Endothelial cell of umbilical vein (primary cell): ENCODE results near the gene RNFT2. TPM values are rescaled to one million over a fixed set of nuclear protein-coding genes. Genes with fewer than 3 reads are reported as not detected.

Experiments
- BruUV-seq: library from RNA; stranded (reverse); fragments of 400-500 nt; replicated peaks from 2 replicates; lab custom pipeline; 2021; lab: Mats Ljungman, UMichigan
- CTCF ChIA-PET: fragments of 300-600, 350-600 bp; sonication (Branson Sonifier 250); formaldehyde crosslinking; loops from one replicate; lab custom pipeline; 2021; ENCODE audit warnings: antibody characterized with exemption, inconsistent platforms; lab: Charles Lee
- POLR2A ChIA-PET: fragments of 300-600, 350-600 bp; sonication (Branson Sonifier 250); formaldehyde crosslinking; loops from one replicate; lab custom pipeline; 2021; ENCODE audit warnings: antibody characterized with exemption, inconsistent platforms; lab: Charles Lee
- DNase-seq: peaks from one replicate; pipeline ENCODE4 v3.0.0-alpha.2; 2011; ENCODE audit warnings: low read depth, low spot score
- FAIRE-seq: peaks from 2 replicates; lab custom pipeline; 2011; peaks lifted over from hg19 to GRCh38; lab: Jason Lieb, UNC
- H2AFZ ChIP-seq: 2 replicates; pipeline ENCODE4 v1.6.0; 2012; ENCODE audit warnings: low read depth, low read length, control low read depth, inconsistent platforms
- H3K27ac ChIP-seq: 2 replicates; pipeline ENCODE4 v1.5.1; 2011; ENCODE audit warnings: low read depth, mild to moderate bottlenecking, control low read depth, low read length, moderate library complexity; ENCODE audit not compliant: insufficient read depth
- H3K27me3 ChIP-seq, 2 experiments: 2 replicates each; pipeline versions ENCODE4 v1.6.0 to v1.6.1; 2011; ENCODE audit warnings: low read length in 2 of 2, mixed read lengths in 1 of 2; ENCODE audit not compliant: control insufficient read depth in 2 of 2, insufficient read depth in 2 of 2
- H3K36me3 ChIP-seq, 2 experiments: 2 replicates in 1 of 2; 3 replicates in 1 of 2; pipeline ENCODE4 v1.5.1; 2011; ENCODE audit warnings: low read length in 2 of 2, mild to moderate bottlenecking in 1 of 2, moderate library complexity in 1 of 2; ENCODE audit not compliant: control insufficient read depth in 2 of 2, insufficient read depth in 2 of 2; ENCODE audit errors: extremely low read depth in 1 of 2
- H3K4me1 ChIP-seq: 3 replicates; pipeline ENCODE4 v1.5.1; 2011; ENCODE audit warnings: mild to moderate bottlenecking, low read length; ENCODE audit not compliant: control insufficient read depth, insufficient read depth; ENCODE audit errors: extremely low read depth
- H3K4me2 ChIP-seq: 2 replicates; pipeline ENCODE4 v1.6.1; 2011; ENCODE audit warnings: low read length, control low read depth, mixed read lengths; ENCODE audit not compliant: insufficient read depth
- H3K4me3 ChIP-seq, 3 experiments: fragments of 200-600 bp in 1 of 3; sonication (generic), shearing (Covaris generic) in 1 of 3; replicated peaks in 1 of 3; 2 replicates each; pipeline ENCODE4 v1.5.1; 2011 to 2016; ENCODE audit warnings: control low read depth in 3 of 3, low read length in 3 of 3, mild to moderate bottlenecking in 2 of 3, inconsistent platforms in 1 of 3, low read depth in 1 of 3, moderate library complexity in 1 of 3; ENCODE audit not compliant: insufficient read depth in 1 of 3
- H3K79me2 ChIP-seq: 2 replicates; pipeline ENCODE4 v1.6.0; 2012; ENCODE audit warnings: low read length, inconsistent platforms; ENCODE audit not compliant: control insufficient read depth, insufficient read depth
- H3K9ac ChIP-seq: replicated peaks from 2 replicates; pipeline ENCODE3; 2011; ENCODE audit warnings: low read length, control low read depth; ENCODE audit not compliant: insufficient read depth; ENCODE audit errors: extremely low read depth
- H3K9me1 ChIP-seq: replicated peaks from 3 replicates; pipeline ENCODE4 v1.6.0; 2011; ENCODE audit warnings: mild to moderate bottlenecking, low read length; ENCODE audit not compliant: control insufficient read depth, insufficient read depth; ENCODE audit errors: extremely low read depth
- H3K9me3 ChIP-seq: replicated peaks from 2 replicates; pipeline ENCODE4 v1.5.1; 2012; ENCODE audit warnings: low read length, inconsistent platforms; ENCODE audit not compliant: control insufficient read depth, insufficient read depth
- H4K20me1 ChIP-seq: replicated peaks from 2 replicates; pipeline ENCODE3; 2011; ENCODE audit warnings: mild to moderate bottlenecking, low read length; ENCODE audit not compliant: control insufficient read depth, insufficient read depth; ENCODE audit errors: extremely low read depth
- EZH2 ChIP-seq: IDR thresholded peaks from 2 replicates; pipeline ENCODE4 v1.6.1; 2012; ENCODE audit warnings: borderline replicate concordance, low read depth, mild to moderate bottlenecking, moderate library complexity, low read length, inconsistent platforms; ENCODE audit not compliant: severe bottlenecking
- FOS ChIP-seq: IDR thresholded peaks from 2 replicates; pipeline ENCODE4 v1.6.1; 2011; ENCODE audit warnings: mild to moderate bottlenecking, low read length, moderate library complexity, borderline replicate concordance; ENCODE audit not compliant: insufficient read depth
- GATA2 ChIP-seq: IDR thresholded peaks from 2 replicates; pipeline ENCODE4 v1.7.0; 2011; ENCODE audit warnings: low read depth, mild to moderate bottlenecking, moderate library complexity, mixed read lengths, low read length; ENCODE audit not compliant: insufficient read length, insufficient read depth
- JUN ChIP-seq: IDR thresholded peaks from 2 replicates; pipeline ENCODE4 v1.6.1; 2011; ENCODE audit warnings: borderline replicate concordance, low read depth; ENCODE audit not compliant: insufficient read length, insufficient read depth
- MYC ChIP-seq: IDR thresholded peaks from one replicate; pipeline ENCODE4 v1.6.1; 2011; ENCODE audit warnings: mild to moderate bottlenecking, low read depth, low read length
- POLR2A ChIP-seq: IDR thresholded peaks from 2 replicates; pipeline ENCODE4 v1.6.1; 2012; ENCODE audit warnings: low read depth, mild to moderate bottlenecking, control low read depth, low read length
- POLR2AphosphoS5 ChIP-seq: IDR thresholded peaks from 2 replicates; pipeline ENCODE4 v1.6.1; 2012; ENCODE audit warnings: low read depth, mild to moderate bottlenecking, control low read depth, low read length, moderate library complexity; ENCODE audit not compliant: insufficient read depth
- dilution Hi-C: fragments of 300-500 bp; cut with MboI; formaldehyde crosslinking; loops from one replicate; pipeline ENCODE4 v1.15.0; 2019; ENCODE audit warnings: low sequenced_read_pairs; ENCODE audit not compliant: extremely low pct_ligation_motif_present
- intact Hi-C: fragments of 100-400 bp; cut with micrococcal nuclease; formaldehyde crosslinking; loops from one replicate; pipeline ENCODE4 v1.10.0; 2022
- polyA plus RNA-seq, 4 experiments: library from polyadenylated mRNA; depleted of rRNA in 3 of 4; stranded (reverse) in 3 of 4; unstranded in 1 of 4; fragments of >200 nt; gene quantifications; 2 replicates each; pipeline versions ENCODE4 v1.2.1 to v1.2.3, GENCODE V29; 2011 to 2012; ENCODE audit warnings: missing spikeins in 1 of 4
- total RNA-seq: library from RNA; stranded (reverse); gene quantifications from 2 replicates; pipeline ENCODE4 v1.2.3, GENCODE V29; 2021
- TF ChIP-seq, protein P1 (sequence below), 2 donors: IDR thresholded peaks; 1 replicate in 1 of 2; 2 replicates in 1 of 2; pipeline ENCODE4 v1.5.1; 2011; ENCODE audit warnings: low read length in 2 of 2, mild to moderate bottlenecking in 2 of 2, moderate library complexity in 2 of 2, control low read depth in 1 of 2, inconsistent platforms in 1 of 2, low read depth in 1 of 2; ENCODE audit not compliant: insufficient read depth in 1 of 2; ENCODE audit errors: extremely low read depth in 1 of 2
- TF ChIP-seq, protein P2 (sequence below): IDR thresholded peaks from 2 replicates; pipeline ENCODE4 v1.6.1; 2011; ENCODE audit not compliant: insufficient read depth, insufficient read length

Gene RNFT2
- total and polyA plus RNA-seq, 2 donors (not counting 3 experiments of a cell fraction or from before 2014, with no cell fraction given), result 1.4 to 6.6 TPM

DNA sequence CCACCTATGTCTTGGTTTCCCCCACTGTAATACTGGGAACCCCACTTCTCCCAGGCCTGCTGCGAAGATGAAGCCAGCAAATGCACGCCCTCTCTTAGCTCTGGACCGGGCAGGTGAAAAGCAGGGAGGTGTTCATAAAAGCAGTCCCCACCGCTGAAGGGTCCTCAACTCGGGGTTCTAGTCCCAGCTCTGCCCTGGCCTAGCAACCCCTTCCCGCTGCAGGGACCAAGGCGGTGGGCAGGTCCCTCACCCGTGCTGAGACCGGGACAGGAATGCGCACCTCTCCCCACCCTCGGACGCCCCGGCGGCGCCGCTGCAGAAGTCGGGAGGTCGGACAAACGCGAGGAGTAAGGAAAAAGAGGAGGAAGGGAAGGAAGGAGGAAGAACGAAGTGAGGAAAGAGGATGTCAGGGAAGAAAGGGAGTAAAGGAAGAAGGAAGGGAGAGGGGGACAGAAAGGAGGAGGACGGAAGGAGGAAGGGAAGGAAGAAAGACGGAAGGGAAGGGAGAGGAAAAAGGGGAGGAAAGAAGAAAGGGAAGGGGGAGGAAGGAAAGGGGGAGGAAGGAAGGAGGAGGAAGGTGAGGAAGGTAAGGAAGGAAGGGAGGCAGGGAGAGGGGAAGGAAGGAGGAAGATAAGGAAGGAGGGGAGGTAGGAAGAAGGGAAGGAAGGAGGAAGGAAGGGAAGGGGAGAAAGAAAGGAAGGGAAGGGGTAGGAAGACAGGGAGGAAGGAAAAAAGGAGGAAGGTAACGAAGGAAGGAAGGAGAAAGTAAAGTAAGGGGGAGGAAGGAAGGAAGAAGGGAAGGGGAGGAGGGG lies 947 bp upstream of the RNFT2 start:
- Histone ChIP-seq H4K20me1 (no peaks in the 10 kb centered on the region), H3K79me2 (peaks cover 27% of the 10 kb centered on the region), H3K4me2 (peak overlapping the region; percentile 62), H3K9ac (peak overlapping the region; percentile 69), H3K27ac (peak overlapping the region; percentile 24), H3K4me1 (peaks cover 10% of the 10 kb centered on the region), H2AFZ (peak overlapping the region; percentile 57), H3K9me3 (no peaks in the 10 kb centered on the region), H3K9me1 (no peaks in the 10 kb centered on the region), H3K4me3 (peak overlapping the region; percentile 39 to 98 (median 66)), H3K27me3 (no peaks in the 10 kb centered on the region), H3K36me3 (peaks cover 0 to 2% of the 10 kb centered on the region in 2 experiments)
- ChIA-PET CTCF (no interaction called here), POLR2A (no interaction called here)
- TF ChIP-seq MYC (no peak), FOS (no peak), JUN (no peak), GATA2 (no peak), EZH2 (no peak), POLR2A (no peak), POLR2AphosphoS5 (no peak)
- TF ChIP-seq, protein P1, sequence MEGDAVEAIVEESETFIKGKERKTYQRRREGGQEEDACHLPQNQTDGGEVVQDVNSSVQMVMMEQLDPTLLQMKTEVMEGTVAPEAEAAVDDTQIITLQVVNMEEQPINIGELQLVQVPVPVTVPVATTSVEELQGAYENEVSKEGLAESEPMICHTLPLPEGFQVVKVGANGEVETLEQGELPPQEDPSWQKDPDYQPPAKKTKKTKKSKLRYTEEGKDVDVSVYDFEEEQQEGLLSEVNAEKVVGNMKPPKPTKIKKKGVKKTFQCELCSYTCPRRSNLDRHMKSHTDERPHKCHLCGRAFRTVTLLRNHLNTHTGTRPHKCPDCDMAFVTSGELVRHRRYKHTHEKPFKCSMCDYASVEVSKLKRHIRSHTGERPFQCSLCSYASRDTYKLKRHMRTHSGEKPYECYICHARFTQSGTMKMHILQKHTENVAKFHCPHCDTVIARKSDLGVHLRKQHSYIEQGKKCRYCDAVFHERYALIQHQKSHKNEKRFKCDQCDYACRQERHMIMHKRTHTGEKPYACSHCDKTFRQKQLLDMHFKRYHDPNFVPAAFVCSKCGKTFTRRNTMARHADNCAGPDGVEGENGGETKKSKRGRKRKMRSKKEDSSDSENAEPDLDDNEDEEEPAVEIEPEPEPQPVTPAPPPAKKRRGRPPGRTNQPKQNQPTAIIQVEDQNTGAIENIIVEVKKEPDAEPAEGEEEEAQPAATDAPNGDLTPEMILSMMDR (IDR thresholded peaks at IDR 0.05; ENCODE audit: extremely low read depth in 1 of 2, insufficient read depth in 1 of 2, low read depth in 1 of 2, low read length in 2 of 2), result no peak
- TF ChIP-seq, protein P2, sequence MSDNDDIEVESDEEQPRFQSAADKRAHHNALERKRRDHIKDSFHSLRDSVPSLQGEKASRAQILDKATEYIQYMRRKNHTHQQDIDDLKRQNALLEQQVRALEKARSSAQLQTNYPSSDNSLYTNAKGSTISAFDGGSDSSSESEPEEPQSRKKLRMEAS, result no peak
- FAIRE-seq (peak; percentile 21), DNase-seq (no peak)
- TSS peak; percentile 52 for BruUV-seq
- dilution Hi-C loops (no loop called here), intact Hi-C loops (loop anchor here (2.0 to 10.0 kb wide), 2 partner anchors 18 to 278 kb away; no protein-coding TSS in a partner anchor)
